VCaP (cell line): ENCODE results near the gene APBB1IP.

Experiments used
- H3K27ac ChIP-seq: fragments of 450-650 bp; 2 replicates; pipeline ENCODE4 v1.5.1; 2017
- TF ChIP-seq, protein P1 (sequence below): fragments of 450-650 bp; conservative IDR thresholded peaks from 2 replicates; pipeline ENCODE4 v1.5.1; 2017; ENCODE audit warnings: mild to moderate bottlenecking, moderate library complexity

Gene APBB1IP

DNA sequence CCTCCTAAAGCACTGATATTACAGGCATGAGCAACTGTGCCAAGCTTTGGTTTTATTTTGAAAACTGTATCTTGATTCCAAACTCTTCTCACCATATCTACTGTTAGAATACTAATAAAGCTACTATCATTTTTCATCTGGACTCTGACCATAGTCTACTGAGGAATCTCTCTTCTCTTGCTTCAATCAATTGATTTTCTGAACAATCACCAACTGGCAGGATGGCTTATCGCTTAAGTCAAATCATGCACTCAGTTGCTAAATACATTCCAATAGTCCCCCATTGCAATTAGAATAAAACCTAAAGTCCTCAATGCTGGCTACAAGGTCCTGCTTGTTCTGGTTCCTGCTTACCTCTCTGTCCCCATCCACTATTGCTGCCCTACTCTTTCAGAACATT, 2.3 kb upstream of the APBB1IP start:
- TF ChIP-seq, protein P1, sequence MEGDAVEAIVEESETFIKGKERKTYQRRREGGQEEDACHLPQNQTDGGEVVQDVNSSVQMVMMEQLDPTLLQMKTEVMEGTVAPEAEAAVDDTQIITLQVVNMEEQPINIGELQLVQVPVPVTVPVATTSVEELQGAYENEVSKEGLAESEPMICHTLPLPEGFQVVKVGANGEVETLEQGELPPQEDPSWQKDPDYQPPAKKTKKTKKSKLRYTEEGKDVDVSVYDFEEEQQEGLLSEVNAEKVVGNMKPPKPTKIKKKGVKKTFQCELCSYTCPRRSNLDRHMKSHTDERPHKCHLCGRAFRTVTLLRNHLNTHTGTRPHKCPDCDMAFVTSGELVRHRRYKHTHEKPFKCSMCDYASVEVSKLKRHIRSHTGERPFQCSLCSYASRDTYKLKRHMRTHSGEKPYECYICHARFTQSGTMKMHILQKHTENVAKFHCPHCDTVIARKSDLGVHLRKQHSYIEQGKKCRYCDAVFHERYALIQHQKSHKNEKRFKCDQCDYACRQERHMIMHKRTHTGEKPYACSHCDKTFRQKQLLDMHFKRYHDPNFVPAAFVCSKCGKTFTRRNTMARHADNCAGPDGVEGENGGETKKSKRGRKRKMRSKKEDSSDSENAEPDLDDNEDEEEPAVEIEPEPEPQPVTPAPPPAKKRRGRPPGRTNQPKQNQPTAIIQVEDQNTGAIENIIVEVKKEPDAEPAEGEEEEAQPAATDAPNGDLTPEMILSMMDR = no peak

DNA sequence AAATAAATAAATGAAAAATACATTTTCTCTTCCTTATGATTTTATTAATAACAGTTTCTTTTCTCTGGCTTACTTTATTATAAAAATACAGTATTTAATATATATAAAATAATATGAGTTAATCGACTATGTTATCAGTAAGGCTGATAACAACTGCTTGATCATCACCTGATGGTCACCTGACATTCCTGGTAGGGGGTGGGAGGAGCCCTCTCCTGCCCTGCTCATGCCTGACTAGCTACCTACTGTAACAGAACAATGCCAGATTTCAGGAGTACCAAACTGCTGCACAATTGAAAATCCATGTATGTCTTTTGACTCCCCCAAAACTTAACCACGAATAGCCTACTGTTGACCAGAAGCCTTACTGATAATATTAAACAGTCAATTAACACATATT, 1.3 kb upstream of the APBB1IP start:
- H3K27ac ChIP-seq = no peak overlapping the region
- TF ChIP-seq, protein P1 = no peak

More for the DNA sequence above, 2.3 kb upstream of the APBB1IP start:
- no peak overlapping the region for H3K27ac ChIP-seq

DNA sequence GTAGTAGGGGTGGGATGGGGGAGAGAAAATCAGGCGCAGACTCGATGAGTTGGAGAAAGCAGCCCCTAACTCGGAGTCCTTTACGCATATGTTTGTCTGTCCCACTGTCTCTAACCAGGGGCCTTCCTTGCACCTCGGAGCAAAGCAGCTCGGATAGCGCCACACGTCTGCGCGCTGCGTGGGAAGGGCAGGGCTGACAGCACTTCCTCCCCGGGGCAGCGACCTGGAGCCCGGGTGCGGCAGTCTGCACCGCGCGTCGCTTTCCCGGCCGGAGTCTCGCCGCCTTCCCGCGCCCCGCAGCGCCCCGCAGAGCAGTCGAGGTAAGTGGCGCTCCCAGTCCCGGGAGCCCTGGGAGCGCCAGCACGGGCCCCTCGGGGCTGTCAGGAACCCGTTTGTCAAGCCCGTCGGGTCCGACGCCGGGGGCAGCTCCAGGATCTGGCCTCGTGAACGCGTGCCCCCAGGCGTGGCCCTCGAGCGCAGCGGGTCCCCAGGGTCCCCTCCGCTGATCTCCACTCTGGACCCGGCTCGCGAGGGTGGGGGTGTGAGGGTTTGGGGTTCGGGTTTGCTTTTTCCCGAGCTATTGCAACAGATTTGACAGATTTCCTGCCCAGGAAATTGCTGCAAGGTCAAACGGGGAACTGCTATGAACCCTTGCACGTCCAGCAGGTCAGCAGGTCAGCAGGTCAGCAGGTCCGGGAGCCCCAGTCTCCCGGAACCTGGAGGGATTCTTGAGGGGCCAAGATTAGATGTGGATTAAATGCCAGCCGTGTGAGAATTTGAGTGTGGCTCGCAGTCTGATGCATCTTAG, 597 bp downstream of the APBB1IP start:
- no peak overlapping the region for H3K27ac ChIP-seq
- TF ChIP-seq, protein P1 = no peak

DNA sequence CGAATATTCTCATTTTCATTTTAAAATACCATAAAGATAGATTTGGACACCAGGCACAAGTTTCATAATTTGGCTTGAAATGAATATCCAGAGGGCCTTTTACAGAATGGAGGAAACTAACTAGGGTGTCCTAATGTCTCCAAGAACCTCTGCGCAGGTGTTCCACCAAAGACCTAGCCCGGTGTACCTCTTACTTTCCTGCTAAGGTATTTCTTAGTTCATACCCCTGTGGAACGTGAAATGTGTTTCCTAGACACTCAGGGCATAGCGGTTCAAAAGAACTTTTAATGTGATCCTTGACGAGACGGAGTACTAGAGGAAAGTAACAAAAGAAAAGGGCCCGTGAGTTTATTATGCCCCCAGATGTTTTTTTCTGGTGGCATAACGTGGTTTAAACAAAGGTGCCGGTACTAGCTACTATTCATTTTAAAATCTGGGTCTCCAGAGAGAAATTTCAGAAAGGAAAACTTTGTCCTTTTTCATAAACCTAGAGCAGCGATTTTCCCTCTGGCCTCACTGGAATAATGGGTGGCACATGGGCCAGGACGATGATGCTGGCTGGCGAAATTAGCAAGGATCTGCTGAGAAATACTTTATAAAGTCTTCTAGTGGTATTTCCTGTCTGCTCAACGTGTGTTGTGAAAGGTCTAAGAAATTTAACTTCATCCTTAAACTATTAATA, 1.4 kb downstream of the APBB1IP start:
- TF ChIP-seq, protein P1 = no peak
- H3K27ac ChIP-seq = no peak overlapping the region

DNA sequence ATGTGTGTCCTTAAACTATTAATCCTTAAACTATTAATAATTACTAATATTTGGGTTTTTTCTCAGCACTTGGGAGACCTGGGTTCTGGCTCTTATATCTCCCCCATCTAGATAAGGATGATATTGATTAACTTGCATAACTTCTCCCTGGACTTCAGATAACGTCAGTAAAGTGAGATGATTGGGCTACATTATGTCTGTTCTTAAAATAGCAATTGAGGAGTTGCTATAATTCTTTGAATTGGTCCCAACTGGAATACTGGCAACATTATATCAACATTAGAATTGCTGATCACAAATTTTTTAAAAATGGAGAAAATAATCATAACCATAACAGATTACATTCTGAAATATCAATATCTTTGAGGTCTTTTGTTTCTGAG, 1.9 kb downstream of the APBB1IP start:
- no peak overlapping the region for H3K27ac ChIP-seq
- TF ChIP-seq, protein P1 = no peak

DNA sequence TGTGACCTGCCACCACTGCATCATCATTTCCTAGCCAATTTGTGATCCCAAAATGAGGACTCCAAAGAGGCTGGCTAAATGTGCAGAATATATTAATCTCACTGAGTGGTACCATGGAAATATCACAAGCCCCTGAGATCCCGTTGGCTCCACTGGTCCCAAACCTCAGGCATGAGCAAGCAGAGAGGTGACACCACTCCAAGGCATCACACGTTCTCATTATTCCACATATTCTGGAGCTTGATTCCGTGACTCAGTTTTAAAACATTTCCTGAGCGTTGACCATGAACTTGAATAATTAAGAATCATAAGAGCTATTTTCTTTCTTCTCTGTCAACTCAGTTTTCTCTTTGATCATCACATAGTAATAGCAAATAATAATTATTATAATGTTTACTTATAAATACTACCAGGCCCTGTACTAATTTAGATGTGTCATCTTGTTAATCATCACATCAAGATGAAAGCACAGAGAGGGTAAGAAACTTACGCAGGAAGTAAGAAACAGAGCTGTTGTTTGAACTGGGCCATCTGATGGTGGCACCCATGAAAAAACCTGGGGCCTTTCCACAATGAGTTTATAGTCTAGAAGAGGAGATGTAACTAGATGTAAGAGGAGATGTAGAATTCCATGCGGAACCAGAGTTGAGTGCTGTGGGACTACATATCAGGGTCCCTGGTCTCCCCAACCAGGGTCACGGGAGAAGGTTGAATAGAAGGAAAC, 3.5 kb downstream of the APBB1IP start:
- TF ChIP-seq, protein P1 = no peak
- H3K27ac ChIP-seq = no peak overlapping the region

DNA sequence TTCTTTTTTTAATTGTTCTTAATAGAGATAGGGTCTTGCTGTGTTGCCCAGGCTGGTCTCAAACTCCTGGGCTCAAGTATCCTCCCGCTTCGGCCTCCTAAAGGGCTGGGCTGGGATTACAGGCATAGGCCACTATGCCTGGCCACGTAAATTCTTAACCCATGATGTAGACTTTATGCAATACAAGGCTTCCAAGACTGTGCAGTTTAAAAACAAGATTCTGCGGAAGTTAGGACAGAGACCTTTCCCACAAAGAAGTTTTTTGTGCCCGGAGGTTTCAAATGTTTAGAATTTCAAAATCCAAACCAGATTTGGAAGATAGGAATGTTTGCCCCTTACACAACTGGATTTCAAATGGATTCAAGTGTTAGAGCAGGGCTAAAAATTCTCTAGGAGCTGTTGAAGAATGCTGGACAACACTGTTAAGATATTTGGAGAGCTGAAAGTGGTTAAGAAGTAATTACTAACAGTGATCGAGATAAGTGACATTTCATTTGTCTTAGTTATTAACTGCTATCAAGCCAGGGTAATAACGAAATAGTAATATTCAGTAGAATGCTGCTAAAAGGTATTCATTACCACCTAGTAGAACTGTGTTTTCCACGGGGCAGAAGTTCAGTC, 7.4 kb downstream of the APBB1IP start:
- H3K27ac ChIP-seq = no peak overlapping the region

More for the DNA sequence above, 7.4 kb downstream of the APBB1IP start:
- TF ChIP-seq, protein P1 = no peak
